Heart left ventricle (tissue), 16 donors: ENCODE data around the gene EXOC3L4. TPM values are rescaled to one million over a fixed set of nuclear protein-coding genes. Genes with fewer than 3 reads are reported as not detected.
A peak's percentile ranks its signal among the peaks of the same experiment; 100 is the strongest.

Experiments used
- ATAC-seq, 4 donors: fragments of 200-7000 bp; cut with Tn5 transposase; one replicate each; pipeline ENCODE4 v1.9.1; 2020 to 2022; ENCODE audit warnings: moderate library complexity in 4 of 4, mild to moderate bottlenecking in 3 of 4, moderate number of reproducible peaks in 1 of 4
- DNase-seq, 5 donors: peaks; one replicate each; pipeline ENCODE4 v3.0.0-alpha.2; 2020
- H3K27ac ChIP-seq, 12 donors: fragments of 200-600 bp; sonication (generic) in 4 of 12; one replicate each; pipeline versions ENCODE4 v1.5.0 to v1.8.0; 2016 to 2022; ENCODE audit warnings: mild to moderate bottlenecking in 2 of 12
- H3K27me3 ChIP-seq, 9 donors: fragments of 200-600 bp; sonication (generic) in 2 of 9; one replicate each; pipeline versions ENCODE4 v1.5.1 to v1.8.0; 2016 to 2022; ENCODE audit warnings: mild to moderate bottlenecking in 3 of 9
- H3K36me3 ChIP-seq, 9 donors: fragments of 200-600 bp; sonication (generic) in 2 of 9; one replicate each; pipeline versions ENCODE4 v1.5.0 to v1.8.0; 2018 to 2022; ENCODE audit warnings: mild to moderate bottlenecking in 2 of 9
- H3K4me1 ChIP-seq, 12 donors: fragments of 200-600 bp; sonication (generic) in 4 of 12; one replicate each; pipeline versions ENCODE4 v1.5.0 to v1.8.0; 2016 to 2022; ENCODE audit warnings: mild to moderate bottlenecking in 3 of 12
- H3K4me3 ChIP-seq, 12 donors: fragments of 200-600 bp; sonication (generic) in 4 of 12; one replicate each; pipeline versions ENCODE4 v1.5.0 to v1.8.0; 2017 to 2022; ENCODE audit warnings: mild to moderate bottlenecking in 9 of 12, moderate library complexity in 4 of 12
- H3K9me3 ChIP-seq, 12 donors: fragments of 200-600 bp; sonication (generic) in 4 of 12; one replicate each; pipeline versions ENCODE4 v1.5.0 to v1.8.0; 2016 to 2022; ENCODE audit warnings: mild to moderate bottlenecking in 1 of 12
- POLR2A ChIP-seq, 2 donors: fragments of 450-650 bp; IDR thresholded peaks; one replicate each; pipeline ENCODE4 v1.6.1; 2017; ENCODE audit warnings: antibody characterized with exemption in 2 of 2, mild to moderate bottlenecking in 2 of 2, moderate library complexity in 2 of 2
- WGBS, 4 donors: extraction: QIAGEN DNeasy Blood & Tissue Kit in 2 of 4; methylation state at CpG; one replicate each; pipeline versions ENCODE4 v1.1.5 to v1.1.7; 2013 to 2018; 5-methylcytosine and 5-hydroxymethylcytosine counted together
- intact Hi-C, 10 donors: fragments of 100-400 bp; cut with DNase I; formaldehyde crosslinking; loops; one replicate each; pipeline versions ENCODE4 v1.11.1 to v1.14.2; 2022
- polyA plus RNA-seq, 2 donors: library from polyadenylated mRNA; stranded (reverse); fragments of 200-250 nt; gene quantifications; one replicate each; pipeline ENCODE4 v1.2.3, GENCODE V29; 2013
- total RNA-seq, 9 donors: library from RNA; depleted of rRNA in 2 of 9; stranded (reverse); fragments of >200 nt in 2 of 9; fragmentation: NEBNext Ultra II Directional in 3 of 9; extraction: Animal tissue kit (Norgen Biotek cat#: 25700) in 3 of 9; gene quantifications; one replicate each; pipeline versions ENCODE4 v1.1.0 to v1.2.4, GENCODE V29; 2016 to 2023
- TF ChIP-seq, protein P1 (sequence below), 12 donors: fragments of 200-600 bp; sonication (generic) in 4 of 12; IDR thresholded peaks; one replicate each; pipeline versions ENCODE4 v1.5.0 to v1.8.0; 2018 to 2022; ENCODE audit warnings: antibody characterized with exemption in 12 of 12, mild to moderate bottlenecking in 5 of 12
- donor health status: ischemic (EF 13 %, LVEDD 7.1; RV severe dilation, severe dysfunction).
- donor health status: healthy with polysubstance abuse.
- donor health status: DM: no; HTN: yes; CAD: no.
- donor health status: DM: no; HTN: no; CAD: no.
- donor health status: ischemic (EF 25% LVEDD 6.9; RV normal size, moderate dysfunction).
- donor health status: ischemic (EF 25% LVEDD 5.7; RV mildly dilated, moderate dysfunction).
- donor health status: healthy.
- donor health status: DM: yes; HTN: yes; CAD: no.
- donor health status: ischemic (EF 35%, LVEDD 5.7; RV mildly dilated, moderate dysfunction).
- donor health status: nonischemic (EF 11% LVEDD 7.7; RV severe dilation, severe dysfunction).
- donor health status: DM: yes; HTN: yes; CAD: no.
- donor health status: PGD.
- donor health status: ischemic (EF 29% LVEDD 5.4; RV normal size, mild dysfunction).
- donor health status: nonischemic (EF 23%, LVEDD 6.1; RV moderate dilation, normal function).

Gene EXOC3L4
- total and polyA plus RNA-seq, 11 donors = 0.21 to 3.2 (median 0.47) TPM; not detected in 5

DNA sequence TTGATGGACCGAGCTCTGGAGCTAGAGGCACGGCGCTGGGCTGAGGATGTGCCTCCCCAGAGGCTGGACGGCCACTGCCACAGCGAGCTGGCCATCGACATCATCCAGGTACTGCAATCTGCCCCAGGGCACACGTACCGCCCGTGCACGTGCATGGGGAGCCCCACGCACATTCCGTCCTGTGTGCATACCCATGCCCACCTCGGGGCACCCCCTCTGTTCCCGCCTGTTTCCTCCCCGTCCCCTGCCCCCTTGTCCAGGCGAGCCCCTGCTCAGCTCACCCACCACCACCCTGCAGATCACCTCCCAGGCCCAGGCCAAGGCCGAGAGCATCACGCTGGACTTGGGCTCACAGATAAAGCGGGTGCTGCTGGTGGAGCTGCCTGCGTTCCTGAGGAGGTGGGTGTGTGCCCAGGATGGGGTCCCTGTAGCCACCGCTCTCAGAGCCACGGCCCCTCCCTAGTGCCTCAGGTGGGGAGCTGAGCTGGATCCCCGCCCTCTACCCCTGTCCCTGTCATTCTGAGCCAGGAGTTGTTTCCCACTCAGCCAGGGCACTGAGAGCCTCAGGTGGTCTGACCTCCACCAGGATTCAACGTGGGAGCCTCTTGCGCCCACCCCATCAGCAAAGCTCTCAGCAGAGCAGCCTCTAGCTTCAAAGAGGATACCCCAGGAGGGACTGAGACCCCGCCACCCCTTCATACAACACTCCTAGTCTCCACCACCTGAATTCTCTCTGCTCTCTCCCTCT is 35.7 kb downstream of the EXOC3L4 start:
- Histone ChIP-seq H3K27ac (no peak overlapping the region), H3K9me3 (no peaks in the 10 kb centered on the region), H3K36me3 (peaks cover 4 to 86% (median 44%) of the 10 kb centered on the region in 9 donors), H3K27me3 (no peaks in the 10 kb centered on the region), H3K4me3 (no peak overlapping the region), H3K4me1 (peaks cover 0 to 51% (median 34%) of the 10 kb centered on the region in 12 donors)
- DNase-seq (no peak), ATAC-seq (no peak)
- intact Hi-C loops = no loop called here
- 91 to 94% (median 93%) methylated on average over 26 of the region's 26 CpGs for WGBS, 4 donors
- TF ChIP-seq, protein P1, sequence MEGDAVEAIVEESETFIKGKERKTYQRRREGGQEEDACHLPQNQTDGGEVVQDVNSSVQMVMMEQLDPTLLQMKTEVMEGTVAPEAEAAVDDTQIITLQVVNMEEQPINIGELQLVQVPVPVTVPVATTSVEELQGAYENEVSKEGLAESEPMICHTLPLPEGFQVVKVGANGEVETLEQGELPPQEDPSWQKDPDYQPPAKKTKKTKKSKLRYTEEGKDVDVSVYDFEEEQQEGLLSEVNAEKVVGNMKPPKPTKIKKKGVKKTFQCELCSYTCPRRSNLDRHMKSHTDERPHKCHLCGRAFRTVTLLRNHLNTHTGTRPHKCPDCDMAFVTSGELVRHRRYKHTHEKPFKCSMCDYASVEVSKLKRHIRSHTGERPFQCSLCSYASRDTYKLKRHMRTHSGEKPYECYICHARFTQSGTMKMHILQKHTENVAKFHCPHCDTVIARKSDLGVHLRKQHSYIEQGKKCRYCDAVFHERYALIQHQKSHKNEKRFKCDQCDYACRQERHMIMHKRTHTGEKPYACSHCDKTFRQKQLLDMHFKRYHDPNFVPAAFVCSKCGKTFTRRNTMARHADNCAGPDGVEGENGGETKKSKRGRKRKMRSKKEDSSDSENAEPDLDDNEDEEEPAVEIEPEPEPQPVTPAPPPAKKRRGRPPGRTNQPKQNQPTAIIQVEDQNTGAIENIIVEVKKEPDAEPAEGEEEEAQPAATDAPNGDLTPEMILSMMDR (IDR thresholded peaks at IDR 0.05) = no peak
- no peak for TF ChIP-seq POLR2A (IDR thresholded peaks at IDR 0.05)

DNA sequence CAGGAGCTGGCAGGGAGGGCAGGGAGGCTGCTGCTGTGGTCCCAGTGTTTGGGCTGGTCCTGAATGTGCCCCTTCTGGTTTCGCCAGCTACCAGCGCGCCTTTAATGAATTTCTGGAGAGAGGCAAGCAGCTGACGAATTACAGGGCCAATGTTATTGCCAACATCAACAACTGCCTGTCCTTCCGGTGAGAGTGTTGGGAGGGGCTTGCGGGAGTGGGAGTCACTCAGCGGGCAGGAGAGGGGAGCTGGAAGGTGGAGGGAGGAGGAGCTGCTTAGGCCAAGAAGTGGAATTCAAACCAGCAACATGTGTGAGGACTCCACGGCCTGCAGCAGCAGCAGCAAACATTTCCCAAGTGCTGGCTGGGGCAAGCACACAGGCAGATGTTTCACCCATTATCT is 36.4 kb downstream of the EXOC3L4 start:
- Histone ChIP-seq H3K4me3 (no peak overlapping the region), H3K4me1 (peaks cover 0 to 43% (median 28%) of the 10 kb centered on the region in 12 donors), H3K27ac (no peak overlapping the region), H3K27me3 (no peaks in the 10 kb centered on the region), H3K9me3 (no peaks in the 10 kb centered on the region), H3K36me3 (peaks cover 4 to 94% (median 49%) of the 10 kb centered on the region in 9 donors)
- WGBS, 4 donors = 57 to 70% (median 66%) methylated on average over 8 of the region's 8 CpGs
- no peak for ATAC-seq
- DNase-seq = peak in 1 of 5 donors; percentile 36
- no peak for TF ChIP-seq POLR2A (IDR thresholded peaks at IDR 0.05)
- TF ChIP-seq, protein P1 (IDR thresholded peaks at IDR 0.05) = no peak
- intact Hi-C loops = no loop called here

DNA sequence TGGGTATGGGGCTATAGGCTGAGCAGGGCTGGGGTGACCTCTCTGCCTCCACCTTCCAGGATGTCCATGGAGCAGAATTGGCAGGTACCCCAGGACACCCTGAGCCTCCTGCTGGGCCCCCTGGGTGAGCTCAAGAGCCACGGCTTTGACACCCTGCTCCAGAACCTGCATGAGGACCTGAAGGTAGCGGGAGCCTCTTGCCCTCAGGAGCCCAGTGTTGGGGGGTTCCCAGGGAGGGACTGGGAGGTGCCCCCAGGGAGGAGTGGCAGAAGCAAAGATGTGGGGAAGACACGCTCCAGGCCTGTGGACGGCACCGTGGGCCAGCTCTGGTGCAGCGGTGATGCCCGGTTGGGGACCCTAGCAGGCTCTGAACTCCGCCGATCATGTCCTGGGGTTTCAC is 37.1 kb downstream of the EXOC3L4 start:
- Histone ChIP-seq H3K27me3 (no peaks in the 10 kb centered on the region), H3K4me3 (no peak overlapping the region), H3K9me3 (no peaks in the 10 kb centered on the region), H3K4me1 (peaks cover 0 to 37% (median 26%) of the 10 kb centered on the region in 12 donors), H3K36me3 (peaks cover 4 to 95% (median 49%) of the 10 kb centered on the region in 9 donors), H3K27ac (peak overlapping the region in 1 of 12 donors; percentile 31)
- no peak for TF ChIP-seq POLR2A (IDR thresholded peaks at IDR 0.05)
- intact Hi-C loops = no loop called here
- DNase-seq = peak in 1 of 5 donors; percentile 10
- ATAC-seq = no peak
- 89 to 96% (median 94%) methylated on average over 8 to 9 of the region's 9 CpGs for WGBS, 4 donors

DNA sequence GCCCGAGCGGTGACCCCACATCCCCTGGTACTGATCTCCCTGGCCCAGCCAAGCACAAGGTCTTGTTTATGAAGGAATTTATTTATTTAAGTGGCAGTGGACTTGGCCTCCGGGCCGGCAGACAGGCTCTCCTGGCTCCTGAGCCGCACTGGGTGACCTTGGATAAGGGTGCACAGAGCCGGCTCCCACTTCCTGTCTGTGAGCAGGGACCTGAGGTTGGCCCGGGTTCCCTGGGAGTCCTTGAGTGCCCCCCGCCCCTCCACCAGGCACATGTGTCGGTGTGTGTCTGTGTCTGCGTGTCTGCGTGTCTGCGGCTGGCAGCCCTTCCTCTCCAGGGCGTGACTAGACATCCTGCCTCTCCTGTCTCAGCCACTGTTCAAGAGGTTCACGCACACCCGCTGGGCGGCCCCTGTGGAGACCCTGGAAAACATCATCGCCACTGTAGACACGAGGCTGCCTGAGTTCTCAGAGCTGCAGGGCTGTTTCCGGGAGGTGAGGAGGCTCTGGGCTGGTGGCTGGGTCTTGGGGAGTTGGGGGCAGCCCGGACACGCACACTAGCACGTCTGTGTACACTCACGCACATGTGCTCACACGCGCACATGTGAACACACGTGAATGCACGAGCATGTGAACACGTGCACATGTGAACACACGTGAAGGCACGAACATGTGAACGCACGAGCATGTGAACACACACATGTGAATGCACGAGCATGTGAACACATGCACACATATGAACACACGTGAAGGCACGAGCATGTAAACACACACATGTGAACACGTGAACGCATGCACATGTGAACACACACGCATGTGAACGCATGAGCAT is 38.1 kb downstream of the EXOC3L4 start:
- Histone ChIP-seq H3K27me3 (no peaks in the 10 kb centered on the region), H3K9me3 (no peaks in the 10 kb centered on the region), H3K36me3 (peaks cover 4 to 96% (median 49%) of the 10 kb centered on the region in 9 donors), H3K4me3 (no peak overlapping the region), H3K4me1 (peaks cover 0 to 36% (median 22%) of the 10 kb centered on the region in 12 donors), H3K27ac (no peak overlapping the region)
- TF ChIP-seq, protein P1 (IDR thresholded peaks at IDR 0.05) = no peak
- DNase-seq (peak in 1 of 5 donors; percentile 24), ATAC-seq (peak in 1 of 4 donors; percentile 18)
- 70 to 83% (median 74%) methylated on average over 36 to 39 of the region's 39 CpGs for WGBS, 4 donors
- intact Hi-C loops = no loop called here
